HG02763 (cell line): ENCODE data around the gene MRPL3.

Experiments used
- ATAC-seq: cut with Tn5 transposase; IDR thresholded peaks from one replicate; pipeline ENCODE4 v1.9.1; 2021; ENCODE audit warnings: mild to moderate bottlenecking, moderate library complexity; ENCODE audit not compliant: unreplicated experiment

Gene MRPL3

DNA sequence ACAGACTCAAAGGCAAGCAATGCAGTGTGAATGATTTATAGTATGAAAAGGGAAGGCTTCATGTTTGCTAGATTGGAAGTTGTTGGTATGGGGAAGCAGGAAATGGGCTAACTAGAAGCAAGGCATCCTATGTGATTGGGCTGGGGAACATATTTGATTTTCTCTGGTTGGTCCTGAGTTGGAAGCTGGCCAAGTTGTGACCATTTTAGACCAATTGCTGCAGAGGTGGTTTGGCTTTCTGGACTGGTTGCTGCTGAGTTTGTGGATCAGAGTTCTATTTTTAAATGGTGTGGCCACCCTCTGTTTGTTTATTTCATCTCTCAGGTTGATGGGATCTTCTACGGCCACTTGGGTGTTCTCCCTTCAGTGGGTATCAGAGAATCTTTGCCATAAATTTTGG lies 81.5 kb downstream of the MRPL3 start:
- ATAC-seq = no peak

GRCh38 chr3:131417751-131418150 lies 85.0 kb downstream of the MRPL3 start:
- ATAC-seq = no peak
